Smooth muscle cell (in vitro differentiated cells): ENCODE data around the gene RHBDL1. TPM values are rescaled to one million over a fixed set of nuclear protein-coding genes. Genes with fewer than 3 reads are reported as not detected.

ENCODE experiments used
- DNase-seq: peaks from one replicate; lab custom pipeline; 2025; ENCODE audit not compliant: unreplicated experiment; lab: John Stamatoyannopoulos, UW
- H2AFZ ChIP-seq: fragments of 200-600 bp; sonication (generic); 2 replicates; pipeline ENCODE4 v1.6.0; 2016; ENCODE audit warnings: antibody characterized with exemption, low read depth, mild to moderate bottlenecking
- H3F3A ChIP-seq: fragments of 200-600 bp; sonication (generic); 2 replicates; pipeline ENCODE4 v1.6.0; 2017; ENCODE audit warnings: antibody characterized with exemption, low read depth
- H3K27ac ChIP-seq: fragments of 200-600 bp; sonication (generic); 2 replicates; pipeline ENCODE4 v1.5.1; 2016; ENCODE audit warnings: low read depth, mild to moderate bottlenecking
- H3K27me3 ChIP-seq: fragments of 200-600 bp; sonication (generic); 2 replicates; pipeline ENCODE4 v1.6.1; 2016; ENCODE audit warnings: low read depth, mild to moderate bottlenecking
- H3K36me3 ChIP-seq: fragments of 200-600 bp; sonication (generic); 2 replicates; pipeline ENCODE4 v1.5.1; 2016; ENCODE audit warnings: low read depth
- H3K4me1 ChIP-seq: fragments of 200-600 bp; sonication (generic); 2 replicates; pipeline ENCODE4 v1.5.1; 2016; ENCODE audit warnings: low read depth
- H3K4me2 ChIP-seq: fragments of 200-600 bp; sonication (generic); 2 replicates; pipeline ENCODE4 v1.6.0; 2016; ENCODE audit warnings: mild to moderate bottlenecking
- H3K4me3 ChIP-seq: fragments of 200-600 bp; sonication (generic); 2 replicates; pipeline ENCODE4 v1.5.1; 2016; ENCODE audit warnings: mild to moderate bottlenecking
- H3K79me2 ChIP-seq: fragments of 200-600 bp; sonication (generic); 2 replicates; pipeline ENCODE4 v1.6.0; 2016; ENCODE audit warnings: low read depth, mild to moderate bottlenecking
- H3K9ac ChIP-seq: fragments of 200-600 bp; sonication (generic); 2 replicates; pipeline ENCODE4 v1.6.0; 2016; ENCODE audit warnings: low read depth
- H3K9me3 ChIP-seq: fragments of 200-600 bp; sonication (generic); replicated peaks from 2 replicates; pipeline ENCODE4 v1.5.1; 2016; ENCODE audit warnings: low read depth
- H4K20me1 ChIP-seq: fragments of 200-600 bp; sonication (generic); 2 replicates; pipeline ENCODE4 v1.6.0; 2016; ENCODE audit warnings: low read depth
- CTCF ChIP-seq: fragments of 200-600 bp; sonication (generic); IDR thresholded peaks from 2 replicates; pipeline ENCODE4 v1.5.1; 2017; ENCODE audit warnings: borderline replicate concordance, mild to moderate bottlenecking, antibody characterized with exemption; ENCODE audit not compliant: insufficient read depth, poor library complexity, severe bottlenecking
- WGBS: methylation state at CpG from one replicate; pipeline ENCODE4 v1.1.7; 2016; ENCODE audit warnings: low lambda C conversion rate; 5-methylcytosine and 5-hydroxymethylcytosine counted together
- polyA plus RNA-seq: library from polyadenylated mRNA; unstranded; fragments of >200 nt; fragmentation: Nextera tagmentation; extraction: Ambion mirVana; gene quantifications from 2 replicates; pipeline ENCODE4 v1.2.1, GENCODE V29; 2016
- total RNA-seq: library from RNA; depleted of rRNA; stranded (reverse); fragments of >200 nt; gene quantifications from 2 replicates; pipeline ENCODE4 v1.2.3, GENCODE V29; 2014

RHBDL1 gene
- total and polyA plus RNA-seq, 2 experiments from 2014 or later: 2.7 to 3.7 TPM

GRCh38 chr16:636206-637080 lies 39.0 kb upstream of the RHBDL1 start, which contains the start of gene METTL26:
Gene METTL26, minus strand, starts transcription at chr16:636305. Its CDS starts 15 bp downstream, at chr16:636290.
- Histone ChIP-seq H3F3A (peaks cover 13% of the 10 kb centered on the region), H4K20me1 (peaks cover 11% of the 10 kb centered on the region), H3K4me3 (peak within 1 kb of the TSS; percentile 99), H3K9ac (peak within 1 kb of the TSS; percentile 67), H3K4me1 (peaks cover 14% of the 10 kb centered on the region), H3K27me3 (no peaks in the 10 kb centered on the region), H3K36me3 (no peaks in the 10 kb centered on the region), H3K9me3 (no peaks in the 10 kb centered on the region), H3K4me2 (peak within 1 kb of the TSS; percentile 89), H2AFZ (peak within 1 kb of the TSS; percentile 93), H3K79me2 (peaks cover 10% of the 10 kb centered on the region), H3K27ac (peak within 1 kb of the TSS; percentile 88)
- DNase-seq: peak; percentile 99
- TF ChIP-seq CTCF: no peak
- under 1% methylated on average over 77 of the region's 91 CpGs for WGBS

GRCh38 chr16:637081-638018 lies 38.1 kb upstream of the RHBDL1 start:
- H3K27me3 ChIP-seq: no peaks in the 10 kb centered on the region
- no peaks in the 10 kb centered on the region for H3K36me3 ChIP-seq
- peak overlapping the region; percentile 88 for H3K27ac ChIP-seq
- H3K9ac ChIP-seq: peak overlapping the region; percentile 67
- TF ChIP-seq CTCF: no peak
- H3F3A ChIP-seq: peaks cover 13% of the 10 kb centered on the region
- peaks cover 14% of the 10 kb centered on the region for H3K4me1 ChIP-seq
- no peaks in the 10 kb centered on the region for H3K9me3 ChIP-seq
- peaks cover 11% of the 10 kb centered on the region for H4K20me1 ChIP-seq
- DNase-seq: peak; percentile 99
- peak overlapping the region; percentile 93 for H2AFZ ChIP-seq
- WGBS: 39% methylated on average over 27 of the region's 53 CpGs
- peaks cover 10% of the 10 kb centered on the region for H3K79me2 ChIP-seq
- H3K4me3 ChIP-seq: peak overlapping the region; percentile 99
- H3K4me2 ChIP-seq: peak overlapping the region; percentile 89

- Histone ChIP-seq H3K36me3 (no peaks in the 10 kb centered on the region), H2AFZ (no peak overlapping the region), H3K9me3 (no peaks in the 10 kb centered on the region), H3K4me1 (peaks cover 17% of the 10 kb centered on the region), H3K4me2 (peak overlapping the region; percentile 87), H4K20me1 (peaks cover 11% of the 10 kb centered on the region), H3K9ac (no peak overlapping the region), H3F3A (peaks cover 13% of the 10 kb centered on the region), H3K4me3 (no peak overlapping the region), H3K27ac (no peak overlapping the region), H3K79me2 (peaks cover 17% of the 10 kb centered on the region), H3K27me3 (no peaks in the 10 kb centered on the region)
- DNase-seq: no peak
- WGBS: 84% methylated on average over 15 of the region's 15 CpGs
- TF ChIP-seq CTCF: no peak
Observed at GRCh38 chr16:638034-638543, 37.4 kb upstream of the RHBDL1 start.
